Upper lobe of left lung (tissue), 6 donors: ENCODE data around the gene RYK. TPM values are rescaled to one million over a fixed set of nuclear protein-coding genes. Genes with fewer than 3 reads are reported as not detected.

ENCODE experiments used
- ATAC-seq, 2 donors: fragments of 200-7000 bp; cut with Tn5 transposase; one replicate each; pipeline ENCODE4 v1.9.1; 2022; ENCODE audit warnings: mild to moderate bottlenecking in 2 of 2, moderate library complexity in 2 of 2; ENCODE audit not compliant: low FRiP score in 2 of 2
- DNase-seq, 2 donors: peaks; one replicate each; pipeline ENCODE4 v3.0.0-alpha.2; 2019 to 2020
- H3K27ac ChIP-seq, 4 donors: fragments of 200-600 bp; sonication (generic); one replicate each; pipeline ENCODE4 v1.5.1; 2016 to 2019
- H3K27me3 ChIP-seq, 4 donors: fragments of 200-600 bp; sonication (generic); one replicate each; pipeline ENCODE4 v1.5.1; 2017 to 2019
- H3K36me3 ChIP-seq, 4 donors: fragments of 200-600 bp; sonication (generic); one replicate each; pipeline ENCODE4 v1.5.1; 2016 to 2019
- H3K4me1 ChIP-seq, 4 donors: fragments of 200-600 bp; sonication (generic); one replicate each; pipeline ENCODE4 v1.5.1; 2018 to 2019
- H3K4me3 ChIP-seq, 4 donors: fragments of 200-600 bp; sonication (generic); one replicate each; pipeline ENCODE4 v1.5.1; 2017 to 2019; ENCODE audit warnings: mild to moderate bottlenecking in 2 of 4, moderate library complexity in 1 of 4
- H3K9me3 ChIP-seq, 4 donors: fragments of 200-600 bp; sonication (generic); one replicate each; pipeline ENCODE4 v1.5.1; 2018 to 2019
- EP300 ChIP-seq, 4 donors: sonication (generic); formaldehyde crosslinking; IDR thresholded peaks; one replicate each; pipeline ENCODE4 v1.5.1; 2017; ENCODE audit warnings: antibody characterized with exemption in 4 of 4, control low read depth in 2 of 4
- POLR2A ChIP-seq, 4 donors: fragments of 450-650 bp; IDR thresholded peaks; one replicate each; pipeline ENCODE4 v1.5.1; 2016 to 2017; ENCODE audit warnings: antibody characterized with exemption in 4 of 4, mild to moderate bottlenecking in 2 of 4
- POLR2AphosphoS5 ChIP-seq, 2 donors: sonication (generic); formaldehyde crosslinking; IDR thresholded peaks; one replicate each; pipeline ENCODE4 v1.5.1; 2017; ENCODE audit warnings: antibody characterized with exemption in 2 of 2
- WGBS, 2 donors: methylation state at CpG; one replicate each; pipeline ENCODE4 v1.1.5; 2017 to 2018; 5-methylcytosine and 5-hydroxymethylcytosine counted together
- total RNA-seq, 6 donors: library from RNA; depleted of rRNA in 4 of 6; stranded (reverse); fragments of >200 nt in 4 of 6; gene quantifications; one replicate each; pipeline versions ENCODE4 v1.1.0 to v1.2.1, GENCODE V29; 2016 to 2021
- TF ChIP-seq, protein P1 (sequence below), 6 experiments: fragments of 450-650 bp in 4 of 6; fragments of 200-600 bp in 2 of 6; sonication (generic) in 2 of 6; IDR thresholded peaks; one replicate each; pipeline ENCODE4 v1.5.1; 2016 to 2019; ENCODE audit warnings: antibody characterized with exemption in 6 of 6
- donor health status: DM: no; HTN: no; CAD: no; lungs with moderate emphysema.
- donor health status: DM: no; HTN: yes; CAD: no; lungs with severe emphysema.

RYK gene
- total RNA-seq, 6 donors from 2014 or later, result 14.9 to 105 (median 52.4) TPM

DNA sequence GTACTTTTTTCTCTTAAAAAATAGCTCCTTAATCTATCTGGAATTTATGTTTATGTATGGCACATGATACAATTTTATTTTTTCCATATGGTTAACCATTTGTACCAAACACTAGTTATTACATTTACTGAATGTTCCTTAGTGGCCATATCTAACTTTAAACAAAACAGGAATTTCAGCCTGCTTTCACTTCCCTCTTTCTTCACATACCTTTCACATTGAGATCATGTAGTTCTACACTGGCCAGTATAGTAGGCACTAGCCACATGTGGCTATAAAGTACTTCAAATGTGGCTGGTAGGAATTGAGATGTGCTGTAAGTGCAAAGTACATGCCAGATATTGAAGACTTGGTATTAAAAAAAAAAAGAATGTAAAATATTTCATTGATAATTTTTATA, 4.7 kb upstream of the RYK start:
- TF ChIP-seq, protein P1, sequence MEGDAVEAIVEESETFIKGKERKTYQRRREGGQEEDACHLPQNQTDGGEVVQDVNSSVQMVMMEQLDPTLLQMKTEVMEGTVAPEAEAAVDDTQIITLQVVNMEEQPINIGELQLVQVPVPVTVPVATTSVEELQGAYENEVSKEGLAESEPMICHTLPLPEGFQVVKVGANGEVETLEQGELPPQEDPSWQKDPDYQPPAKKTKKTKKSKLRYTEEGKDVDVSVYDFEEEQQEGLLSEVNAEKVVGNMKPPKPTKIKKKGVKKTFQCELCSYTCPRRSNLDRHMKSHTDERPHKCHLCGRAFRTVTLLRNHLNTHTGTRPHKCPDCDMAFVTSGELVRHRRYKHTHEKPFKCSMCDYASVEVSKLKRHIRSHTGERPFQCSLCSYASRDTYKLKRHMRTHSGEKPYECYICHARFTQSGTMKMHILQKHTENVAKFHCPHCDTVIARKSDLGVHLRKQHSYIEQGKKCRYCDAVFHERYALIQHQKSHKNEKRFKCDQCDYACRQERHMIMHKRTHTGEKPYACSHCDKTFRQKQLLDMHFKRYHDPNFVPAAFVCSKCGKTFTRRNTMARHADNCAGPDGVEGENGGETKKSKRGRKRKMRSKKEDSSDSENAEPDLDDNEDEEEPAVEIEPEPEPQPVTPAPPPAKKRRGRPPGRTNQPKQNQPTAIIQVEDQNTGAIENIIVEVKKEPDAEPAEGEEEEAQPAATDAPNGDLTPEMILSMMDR (IDR thresholded peaks at IDR 0.05), result no peak
- no peak for TF ChIP-seq POLR2A (IDR thresholded peaks at IDR 0.05)
- no peak for TF ChIP-seq POLR2AphosphoS5 (IDR thresholded peaks at IDR 0.05)
- TF ChIP-seq EP300 (IDR thresholded peaks at IDR 0.05), result no peak
- Histone ChIP-seq H3K9me3 (no peaks in the 10 kb centered on the region), H3K4me3 (no peak overlapping the region), H3K27ac (no peak overlapping the region), H3K4me1 (peaks cover 0 to 8% (median 5%) of the 10 kb centered on the region in 4 donors), H3K36me3 (no peaks in the 10 kb centered on the region), H3K27me3 (no peaks in the 10 kb centered on the region)
- DNase-seq, result no peak
- ATAC-seq, result no peak

GRCh38 chr3:134253475-134254226, 3.0 kb upstream of the RYK start:
- no peak for TF ChIP-seq EP300 (IDR thresholded peaks at IDR 0.05)
- TF ChIP-seq POLR2A (IDR thresholded peaks at IDR 0.05), result no peak
- no peak for TF ChIP-seq POLR2AphosphoS5 (IDR thresholded peaks at IDR 0.05)
- TF ChIP-seq, protein P1 (IDR thresholded peaks at IDR 0.05), result no peak
- Histone ChIP-seq H3K27me3 (no peaks in the 10 kb centered on the region), H3K9me3 (no peaks in the 10 kb centered on the region), H3K4me3 (no peak overlapping the region), H3K27ac (no peak overlapping the region), H3K4me1 (peaks cover 13 to 19% (median 15%) of the 10 kb centered on the region in 4 donors), H3K36me3 (no peaks in the 10 kb centered on the region)
- 82 to 92% methylated on average over 1 of the region's 1 CpG for WGBS, 2 donors
- ATAC-seq (no peak), DNase-seq (no peak)

- Histone ChIP-seq H3K27ac (peak overlapping the region in 3 of 4 donors; percentile 11 to 39 (median 22)), H3K27me3 (no peaks in the 10 kb centered on the region), H3K4me3 (no peak overlapping the region), H3K4me1 (peaks cover 14 to 28% (median 16%) of the 10 kb centered on the region in 4 donors), H3K9me3 (no peaks in the 10 kb centered on the region), H3K36me3 (no peaks in the 10 kb centered on the region)
- DNase-seq (no peak), ATAC-seq (no peak)
- TF ChIP-seq EP300 (IDR thresholded peaks at IDR 0.05), result no peak
- no peak for TF ChIP-seq POLR2AphosphoS5 (IDR thresholded peaks at IDR 0.05)
- TF ChIP-seq, protein P1 (IDR thresholded peaks at IDR 0.05), result no peak
- no peak for TF ChIP-seq POLR2A (IDR thresholded peaks at IDR 0.05)
- WGBS, 2 donors, result 84 to 90% methylated on average over 7 of the region's 7 CpGs
Measured at GRCh38 chr3:134252766-134253165, 2.1 kb upstream of the RYK start.

- H3K27ac ChIP-seq, result peak overlapping the region; percentile 21 to 89 (median 30)
- TF ChIP-seq POLR2AphosphoS5 (IDR thresholded peaks at IDR 0.05) (peak in 1 of 2 donors; percentile 15), POLR2A (IDR thresholded peaks at IDR 0.05) (no peak)
- H3K27me3 ChIP-seq, result no peaks in the 10 kb centered on the region
- peak overlapping the region in 1 of 4 donors; percentile 85 for H3K4me3 ChIP-seq
- H3K9me3 ChIP-seq, result no peaks in the 10 kb centered on the region
- WGBS, 2 donors, result 77 to 85% methylated on average over 12 to 22 of the region's 22 CpGs
- ATAC-seq, result no peak
- peaks cover 16 to 31% (median 19%) of the 10 kb centered on the region in 4 donors for H3K4me1 ChIP-seq
- no peaks in the 10 kb centered on the region for H3K36me3 ChIP-seq
- DNase-seq, result peak in 1 of 2 donors; percentile 75
Measured at GRCh38 chr3:134251731-134252391, 1.2 kb upstream of the RYK start.

- Histone ChIP-seq H3K9me3 (no peaks in the 10 kb centered on the region), H3K27ac (peak overlapping the region; percentile 87 to 93 (median 88)), H3K27me3 (no peaks in the 10 kb centered on the region), H3K4me3 (peak overlapping the region; percentile 65 to 87 (median 76)), H3K4me1 (peaks cover 17 to 37% (median 24%) of the 10 kb centered on the region in 4 donors), H3K36me3 (no peaks in the 10 kb centered on the region)
- 0 to 1% methylated on average over 17 to 36 of the region's 85 CpGs for whole genome bisulfite sequencing, 2 donors
- ATAC-seq (peak; percentile 64 to 80), DNase-seq (peak; percentile 78 to 94)
- TF ChIP-seq EP300 (IDR thresholded peaks at IDR 0.05) (no peak), POLR2AphosphoS5 (IDR thresholded peaks at IDR 0.05) (peak in 1 of 2 donors; percentile 13), POLR2A (IDR thresholded peaks at IDR 0.05) (no peak)
- TF ChIP-seq, protein P1 (IDR thresholded peaks at IDR 0.05), result no peak
Measured at GRCh38 chr3:134249935-134250716, 533 bp downstream of the RYK start.
